ENCODE measurements around the gene CITED4.
A peak's percentile ranks its signal among the peaks of the same experiment; 100 is the strongest.

Gene CITED4

DNA sequence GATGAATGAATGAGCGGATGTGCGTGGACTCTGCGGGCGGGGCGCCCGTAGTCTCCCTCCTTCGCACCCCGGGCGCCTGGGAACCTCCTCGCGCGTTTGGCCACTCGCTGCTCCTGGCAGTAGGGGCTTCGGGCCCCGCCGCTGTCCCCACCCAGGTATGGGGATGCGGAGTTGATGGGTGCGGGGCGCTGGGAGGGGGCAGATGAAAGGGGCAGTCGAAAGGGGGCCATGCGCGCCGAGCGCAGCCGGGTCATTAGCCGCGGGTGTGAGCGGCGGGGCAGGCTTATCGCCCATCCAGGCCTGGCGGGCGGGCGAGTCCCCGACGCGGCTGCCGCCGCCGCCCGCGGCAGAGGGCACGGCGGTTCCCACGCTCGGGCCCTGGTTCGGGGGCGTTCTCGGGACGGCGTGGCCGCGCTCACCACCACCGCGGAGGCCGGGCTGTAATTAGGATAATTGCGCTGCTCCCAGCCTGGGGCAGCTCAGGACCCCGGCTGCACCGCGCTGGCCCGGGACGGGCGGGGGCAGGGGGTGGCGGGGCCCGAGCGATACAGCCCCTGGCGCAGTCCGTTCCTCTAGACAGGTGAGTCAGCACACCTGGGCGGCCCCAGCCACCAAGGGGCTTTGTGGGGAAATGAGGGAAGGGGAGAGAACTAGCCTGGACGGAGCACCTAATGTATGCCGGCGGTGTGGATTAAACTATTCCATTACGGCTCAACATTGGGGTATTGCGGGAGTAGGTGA is 22.1 kb upstream of the CITED4 start:
- DNase-seq: no peak

DNA sequence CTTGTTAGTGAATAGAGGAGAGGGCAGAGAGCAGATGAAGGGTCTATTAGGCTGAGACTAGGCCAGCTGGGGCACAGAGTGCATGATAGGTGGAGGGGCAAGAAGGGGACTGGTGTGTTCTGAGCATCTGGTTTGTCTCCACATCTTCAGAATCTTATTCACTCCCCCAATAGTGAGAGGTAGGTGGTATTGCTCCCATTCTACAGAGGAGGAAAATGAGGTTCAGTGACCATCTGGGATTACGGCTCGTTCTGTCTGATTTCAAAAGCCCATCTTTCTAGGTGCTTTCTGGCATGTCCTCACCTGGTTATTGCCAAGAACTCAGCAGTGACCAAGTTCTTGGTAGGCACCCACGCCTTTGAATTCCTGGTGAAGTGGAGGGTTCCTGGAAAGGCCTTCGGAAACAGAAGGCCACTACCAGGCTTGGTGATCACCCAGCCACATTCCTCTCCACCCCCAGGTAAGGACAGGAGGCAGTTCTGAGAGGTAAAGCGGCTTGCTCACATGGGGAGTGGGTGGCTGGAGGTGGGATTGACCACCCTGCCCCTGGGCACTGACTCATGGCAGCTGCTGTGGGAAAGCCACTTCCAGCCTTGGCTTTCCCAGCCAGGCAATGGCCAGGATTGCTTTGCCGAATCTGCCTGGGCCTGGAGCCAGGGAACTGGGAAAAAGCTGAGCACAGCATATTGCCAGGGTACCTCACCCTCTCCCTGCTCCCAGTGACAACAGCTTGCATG is 18.8 kb upstream of the CITED4 start:
- no peak for DNase-seq

DNA sequence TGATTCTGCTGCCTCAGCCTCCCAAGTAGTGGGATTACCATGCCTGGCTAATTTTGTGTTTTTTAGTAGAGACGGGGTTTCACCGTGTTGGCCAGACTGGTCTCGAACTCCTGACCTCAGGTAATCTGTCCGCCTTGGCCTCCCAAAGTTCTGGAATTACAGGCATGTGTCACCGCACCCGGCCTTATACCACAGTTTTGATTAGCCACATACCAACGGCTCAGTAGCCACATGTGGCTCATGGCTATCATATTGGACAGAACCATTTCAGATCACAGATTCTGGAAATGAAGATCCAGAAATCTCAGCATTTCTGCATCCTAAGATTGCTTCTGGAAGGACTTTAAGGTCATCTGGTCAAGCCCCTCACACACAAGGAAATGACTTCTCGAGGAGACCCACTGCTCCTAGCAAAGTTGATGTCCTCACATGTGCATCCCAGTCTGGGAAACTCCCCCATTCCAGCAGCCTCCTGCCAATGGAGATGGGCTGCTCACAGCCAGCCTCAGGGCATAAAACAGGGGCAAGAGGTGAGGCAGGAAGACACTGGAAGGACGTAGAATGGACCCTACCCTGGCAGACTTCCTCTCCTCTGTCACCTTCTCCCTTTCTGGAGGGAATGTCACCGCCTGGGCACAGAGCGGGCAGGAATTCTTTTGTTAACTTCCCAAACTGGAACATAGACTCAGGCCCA is 17.5 kb upstream of the CITED4 start:
- DNase-seq: no peak

DNA sequence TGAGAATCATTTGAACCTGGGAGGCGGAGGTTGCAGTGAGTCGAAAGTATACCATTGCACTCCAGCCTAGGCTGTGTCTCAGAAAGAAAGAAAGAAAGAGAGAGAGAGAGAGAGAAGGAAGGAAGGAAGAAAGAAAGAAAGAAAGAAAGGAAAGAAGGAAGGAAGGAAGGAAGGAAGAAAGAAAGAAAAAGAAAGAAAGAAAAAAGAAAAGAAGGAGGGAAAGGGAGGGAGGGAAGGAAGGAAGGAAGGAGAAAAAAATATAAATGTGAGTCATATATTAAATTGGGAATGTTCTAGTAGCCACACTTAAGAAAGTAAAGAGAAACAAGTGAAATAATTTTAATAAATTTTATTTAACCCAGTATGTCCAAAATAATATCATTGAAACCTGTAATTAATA is 16.7 kb upstream of the CITED4 start:
- DNase-seq: no peak

DNA sequence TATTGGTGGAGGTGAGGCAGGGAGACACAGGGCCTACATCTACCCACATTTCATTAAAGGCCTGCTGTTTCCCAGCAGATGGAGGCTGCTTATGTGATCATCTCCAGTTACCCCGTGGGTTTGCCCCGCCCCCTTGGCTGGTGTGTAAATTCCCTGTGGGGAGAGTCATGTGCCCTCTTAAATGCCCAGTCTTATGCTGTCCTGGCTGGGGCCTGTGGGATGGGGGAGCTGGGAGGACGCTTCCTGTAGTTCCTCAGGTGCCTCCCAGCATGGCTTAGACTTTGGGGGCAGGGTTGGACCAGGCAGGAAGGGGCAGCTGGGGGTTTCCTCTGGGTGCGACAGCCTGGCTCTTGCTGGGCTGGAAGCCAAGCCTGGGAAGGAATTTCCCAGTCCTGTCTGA is 15.5 kb upstream of the CITED4 start:
- DNase-seq: no peak

DNA sequence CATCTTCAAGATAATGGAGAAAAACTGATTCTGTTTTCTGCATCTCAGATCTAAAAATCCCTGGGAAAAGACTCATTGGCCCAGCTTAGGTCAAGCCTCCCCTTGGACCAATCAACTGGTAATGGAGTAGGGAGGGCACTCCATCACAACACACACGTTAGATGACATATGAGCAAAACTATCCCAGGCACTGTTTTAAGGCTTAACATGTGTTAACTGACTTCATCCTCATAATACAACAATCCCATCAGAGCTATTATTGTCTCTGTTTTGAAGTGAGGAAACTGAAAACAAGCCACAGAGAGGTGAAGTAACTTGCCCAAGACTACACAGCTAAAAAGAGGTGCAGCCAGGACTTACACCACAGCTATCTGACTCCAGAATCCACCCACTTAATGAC is 14.7 kb upstream of the CITED4 start:
- DNase-seq: no peak

DNA sequence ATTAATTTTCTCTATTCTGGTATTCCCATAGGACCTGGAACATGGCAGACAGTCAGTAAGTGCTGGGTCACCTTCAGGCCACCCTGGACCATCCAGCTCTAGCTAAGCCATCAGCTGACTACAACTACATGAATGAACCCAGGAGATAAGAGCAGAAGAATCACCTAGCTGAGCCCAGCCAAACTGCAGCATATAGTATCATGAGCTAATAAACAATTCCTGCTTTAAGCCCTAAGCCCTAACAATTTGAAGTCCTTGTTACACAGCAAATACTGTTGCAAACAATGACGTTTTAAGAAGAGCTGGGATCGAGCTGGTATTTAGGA is 14.2 kb upstream of the CITED4 start:
- DNase-seq: no peak

DNA sequence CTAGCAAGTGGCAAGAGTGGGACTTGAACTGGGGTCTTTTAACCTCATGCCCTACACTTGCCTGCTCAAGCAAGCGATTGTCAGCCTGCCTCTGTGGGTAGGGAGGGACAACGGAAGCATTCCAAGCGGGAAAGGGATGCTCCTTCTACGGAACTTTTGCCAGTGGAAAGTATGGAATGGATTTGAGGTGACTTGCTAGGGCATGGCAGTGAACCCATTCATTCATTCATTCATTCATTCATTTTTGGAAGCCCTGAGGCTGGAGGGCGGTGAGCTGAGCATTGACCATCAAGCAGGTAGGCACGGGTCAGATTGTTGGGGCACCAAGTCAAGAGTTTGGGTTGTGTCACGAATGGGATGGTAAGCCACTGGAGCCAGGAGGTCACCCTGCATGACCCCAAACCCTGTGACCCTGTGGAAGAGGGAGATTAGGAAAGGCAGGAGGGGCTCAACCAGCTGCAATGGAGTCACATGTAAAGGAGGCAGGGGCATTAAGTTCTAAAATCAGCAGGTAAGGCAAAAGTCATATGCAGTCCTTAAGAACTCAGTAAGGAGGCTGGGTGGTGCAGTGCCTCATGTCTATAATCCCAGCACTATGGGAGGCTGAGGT is 11.8 kb upstream of the CITED4 start:
- DNase-seq: no peak

DNA sequence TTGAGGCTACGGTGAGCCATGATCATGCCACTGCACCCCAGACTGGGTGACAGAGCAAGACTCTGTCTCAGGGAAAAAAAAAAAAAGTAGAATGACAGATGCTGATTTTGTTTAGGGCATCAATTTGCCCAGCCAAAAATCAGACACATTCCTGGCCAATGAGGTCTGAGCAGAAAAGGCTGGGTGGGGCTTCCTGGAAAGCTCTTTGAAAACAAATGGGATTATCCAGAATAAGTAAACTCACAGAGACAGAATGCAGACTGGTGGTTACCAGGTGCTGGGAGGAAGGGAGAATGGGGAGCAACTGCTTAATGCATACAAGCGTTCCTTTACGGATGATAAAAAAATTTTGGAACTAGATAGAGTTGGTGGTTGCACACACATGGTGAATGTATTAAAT is 10.1 kb upstream of the CITED4 start:
- DNase-seq: no peak

DNA sequence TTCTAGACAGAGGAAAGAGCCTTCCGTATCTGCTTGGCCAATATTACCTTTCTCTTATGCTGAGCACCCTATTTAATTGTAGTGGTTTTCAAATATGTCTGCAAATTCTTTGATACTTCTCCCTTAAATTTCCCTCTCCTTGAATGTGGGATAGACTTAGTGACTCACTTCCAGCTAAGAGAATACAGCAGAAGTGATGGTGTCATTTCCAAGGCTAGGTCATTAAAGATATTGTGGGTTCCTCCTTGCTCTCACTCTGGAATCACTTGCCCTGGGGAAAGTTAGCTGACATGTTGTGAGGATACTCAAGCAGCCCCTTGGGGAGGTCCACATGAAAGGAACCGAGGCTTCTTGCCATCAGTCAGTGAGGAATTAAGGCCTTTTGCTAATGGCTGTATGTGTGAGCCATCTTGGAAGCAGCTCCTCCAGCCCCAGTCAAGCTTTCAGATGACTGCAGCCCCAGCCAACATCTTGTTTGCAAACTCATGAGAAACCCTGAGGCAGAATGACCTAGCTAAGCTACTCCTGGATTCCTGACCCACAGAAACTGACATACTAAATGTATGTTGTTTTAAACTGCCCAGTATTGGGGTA is 8.1 kb upstream of the CITED4 start:
- DNase-seq: no peak

DNA sequence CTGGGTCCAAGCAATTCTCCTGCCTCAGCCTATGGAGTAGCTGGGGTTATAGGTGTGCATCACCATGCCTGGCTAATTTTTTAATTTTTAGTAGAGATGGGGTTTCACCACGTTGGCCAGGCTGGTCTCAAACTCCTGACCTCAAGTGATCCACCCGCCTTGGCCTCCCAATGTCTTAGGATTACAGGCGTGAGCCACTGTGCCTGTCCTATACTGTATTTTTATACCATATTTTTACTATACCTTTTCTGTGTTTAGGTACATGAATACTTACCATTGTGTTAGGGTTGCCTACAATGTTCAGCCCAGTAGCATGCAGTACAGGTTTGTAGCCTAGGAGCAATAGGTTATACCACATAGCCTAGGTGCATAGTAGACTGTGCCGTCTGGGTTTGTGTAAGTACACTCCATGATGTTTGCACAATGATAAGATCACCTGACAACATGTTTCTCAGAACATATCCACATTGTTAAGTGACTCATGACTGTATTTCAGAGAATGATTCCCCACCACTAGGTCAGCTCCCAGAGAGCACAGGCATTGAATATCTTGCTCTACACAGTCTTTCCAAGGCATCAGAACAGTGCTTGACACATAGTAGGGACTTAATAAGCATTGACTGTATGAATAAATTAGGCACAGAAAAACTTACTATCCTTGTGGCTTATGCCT is 6.0 kb upstream of the CITED4 start:
- peak; percentile 45 for DNase-seq

DNA sequence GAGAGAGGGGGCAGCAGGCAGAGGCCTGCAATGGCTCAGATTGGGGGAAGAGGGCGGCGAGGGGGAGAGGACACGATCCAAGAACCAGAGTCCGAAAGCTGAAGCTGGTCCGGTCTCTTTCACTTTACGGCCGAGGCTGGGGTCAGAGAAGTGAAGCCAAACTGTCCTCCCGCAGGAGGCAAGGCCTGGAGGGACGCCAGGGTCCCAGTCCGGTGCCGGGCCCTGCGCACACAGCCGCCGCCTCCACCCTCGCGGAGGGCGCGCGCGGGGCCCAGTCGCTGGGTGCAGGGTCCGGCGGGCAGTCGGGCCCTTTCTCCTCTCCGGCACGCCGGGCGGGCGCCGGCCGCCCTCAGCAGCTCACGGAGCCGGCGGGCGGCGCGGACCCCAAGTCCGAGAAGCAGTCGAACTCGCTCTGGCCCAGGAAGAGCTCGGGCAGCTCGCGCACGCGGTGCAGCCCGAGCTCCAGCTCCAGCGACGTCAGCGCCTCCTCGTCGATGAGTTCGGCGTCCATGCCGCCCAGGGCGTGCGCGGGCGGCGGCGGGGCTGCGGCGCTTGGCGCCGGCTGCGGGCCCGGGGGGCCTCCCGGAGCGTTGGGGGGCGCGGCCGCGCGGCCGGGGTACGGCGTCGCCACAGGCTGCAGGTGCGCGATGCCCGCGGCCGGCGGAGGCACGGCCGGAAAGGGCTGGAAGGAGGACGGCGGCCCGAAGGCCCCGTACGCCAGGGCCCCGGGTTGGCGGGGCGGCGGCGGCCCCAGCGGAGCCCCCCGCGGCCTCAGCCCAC is 749 bp downstream of the CITED4 start:
- no peak for DNase-seq

DNA sequence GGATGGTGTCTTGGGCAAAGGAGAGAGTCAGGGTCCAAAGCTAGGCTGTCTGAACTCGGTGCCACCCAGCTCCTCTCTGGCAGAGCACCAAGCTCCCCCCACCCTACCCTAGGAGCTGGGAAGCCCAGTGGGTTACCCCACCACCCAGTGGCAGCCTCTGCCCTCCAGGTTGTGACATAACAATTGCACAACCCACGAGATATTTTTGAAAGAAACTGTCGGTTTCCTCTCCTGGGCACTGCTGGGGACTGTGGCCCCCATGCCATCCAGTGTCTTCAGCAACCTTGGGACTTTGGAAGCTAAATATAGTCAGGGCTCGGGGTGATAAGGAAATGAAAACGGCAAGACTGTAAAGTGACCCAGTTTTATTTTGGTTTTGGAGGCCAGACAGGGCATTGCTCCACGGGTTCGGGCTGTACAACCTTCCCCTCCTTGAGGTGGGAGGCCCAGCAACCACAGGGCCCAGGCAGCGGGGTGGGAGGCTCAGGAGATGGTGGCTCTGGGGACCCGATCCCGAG is 1.4 kb downstream of the CITED4 start:
- DNase-seq: no peak

DNA sequence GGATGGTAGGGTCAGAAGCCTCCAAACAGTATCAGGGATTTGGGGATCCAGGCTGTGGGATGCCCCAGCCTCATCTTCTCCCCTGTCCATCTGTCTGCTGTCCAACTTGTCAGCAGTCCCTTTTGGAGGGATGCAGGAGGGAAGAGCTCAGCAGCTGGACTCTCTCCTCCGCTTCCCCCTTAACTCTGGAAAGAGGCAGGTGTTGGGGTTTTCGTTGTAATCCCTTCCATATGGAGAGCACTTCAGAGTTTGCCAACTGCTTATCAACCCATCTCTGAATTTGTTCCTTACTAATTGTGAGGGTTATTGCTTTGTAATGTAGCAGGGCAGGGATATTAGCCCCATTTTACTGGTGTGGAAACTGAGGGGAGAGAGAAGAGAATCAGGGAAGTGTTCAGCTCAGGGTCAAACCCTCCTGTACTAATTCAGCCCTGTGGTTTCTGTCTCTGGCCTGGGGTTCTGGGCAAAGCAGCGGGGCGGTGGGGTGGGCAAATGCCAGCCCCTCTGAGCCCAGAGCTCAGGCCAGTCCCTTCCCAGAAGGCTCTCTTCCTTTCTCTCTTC is 3.2 kb downstream of the CITED4 start:
- no peak for DNase-seq

DNA sequence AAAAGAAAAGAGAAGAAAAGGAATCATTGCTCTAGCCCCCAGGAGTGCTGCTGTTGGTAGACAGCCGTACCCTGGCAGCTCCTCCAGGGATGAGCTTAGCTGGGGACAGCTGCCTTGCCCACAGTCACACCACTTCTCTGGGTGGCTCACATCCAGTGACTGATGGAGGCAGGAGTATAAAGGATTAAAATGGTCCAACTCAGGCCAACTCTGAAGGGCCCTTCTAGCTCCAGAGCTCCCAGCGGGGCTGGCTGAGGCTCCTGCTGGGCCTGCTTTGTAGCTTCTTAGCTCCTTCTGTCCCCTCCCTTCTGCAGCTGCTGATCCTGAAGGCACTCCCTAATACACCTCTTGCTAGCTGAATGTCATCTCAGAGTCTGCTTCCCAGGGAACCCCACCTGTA is 4.4 kb downstream of the CITED4 start:
- DNase-seq: no peak

DNA sequence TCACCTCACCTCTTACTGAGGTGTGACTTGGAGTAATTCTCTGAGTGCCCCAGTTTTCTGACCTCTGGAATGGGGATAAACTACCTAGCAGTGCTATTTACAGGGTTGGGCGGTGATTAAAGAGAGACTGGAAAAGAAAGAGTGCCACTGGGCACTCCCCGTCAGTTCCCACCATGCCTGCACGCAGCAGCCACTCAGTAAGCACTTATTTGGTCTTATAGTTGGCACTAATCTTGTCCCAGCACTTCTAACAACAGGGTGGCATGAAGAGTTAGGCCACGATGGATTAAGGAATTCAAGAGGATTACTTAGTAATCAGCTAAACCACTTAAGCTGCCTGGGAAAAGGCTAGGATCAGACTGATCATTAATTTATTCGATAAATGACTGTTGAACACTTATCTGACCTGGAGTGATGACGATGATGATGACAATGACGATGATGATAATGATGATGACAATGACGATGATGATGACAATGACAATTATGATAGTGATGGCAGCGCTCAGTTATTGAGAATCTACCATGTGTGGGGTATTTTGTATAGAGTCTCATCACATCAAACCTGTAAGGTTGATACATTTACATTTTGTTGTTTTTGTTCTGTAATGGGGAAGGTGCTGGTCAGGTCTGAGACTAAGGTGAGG is 5.4 kb downstream of the CITED4 start:
- DNase-seq: no peak

DNA sequence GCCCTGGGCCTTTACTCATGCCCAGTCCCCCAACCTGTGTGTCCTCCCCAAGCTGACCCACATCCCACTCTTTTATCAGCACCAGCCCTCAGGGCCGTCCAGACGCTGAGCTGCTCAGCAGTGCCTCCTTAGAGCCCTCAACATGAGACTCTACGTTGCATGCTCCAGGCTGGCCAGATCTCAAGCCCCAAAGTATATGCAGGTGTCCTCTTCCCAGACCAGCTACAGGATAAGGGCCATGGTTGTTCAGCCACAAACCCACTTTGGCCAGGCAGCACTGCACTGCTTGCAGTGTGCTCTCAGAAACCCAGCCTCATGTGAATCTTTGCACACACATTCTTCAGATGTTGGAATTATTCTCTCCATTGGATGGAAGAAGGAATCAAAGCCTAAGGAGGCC is 6.0 kb downstream of the CITED4 start:
- DNase-seq: no peak

DNA sequence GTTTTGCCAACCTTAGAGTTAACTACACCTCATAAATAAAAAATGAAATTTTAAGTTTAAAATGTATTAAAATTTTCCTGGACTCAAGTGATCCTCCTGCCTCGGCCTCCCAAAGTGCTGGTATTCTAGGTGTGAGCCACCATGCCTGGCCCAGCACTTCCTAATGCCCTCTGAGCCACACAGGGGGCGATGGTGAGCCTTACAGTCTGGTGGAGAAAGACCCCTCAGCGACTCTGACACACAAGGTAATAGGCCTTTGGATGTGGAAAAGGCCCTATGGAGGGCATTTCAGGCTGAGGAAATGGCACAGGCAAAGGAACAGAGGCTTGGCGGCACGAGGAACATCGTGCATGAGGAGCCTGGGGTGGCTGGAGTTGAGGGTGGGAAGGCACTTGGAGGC is 6.7 kb downstream of the CITED4 start:
- DNase-seq: no peak

DNA sequence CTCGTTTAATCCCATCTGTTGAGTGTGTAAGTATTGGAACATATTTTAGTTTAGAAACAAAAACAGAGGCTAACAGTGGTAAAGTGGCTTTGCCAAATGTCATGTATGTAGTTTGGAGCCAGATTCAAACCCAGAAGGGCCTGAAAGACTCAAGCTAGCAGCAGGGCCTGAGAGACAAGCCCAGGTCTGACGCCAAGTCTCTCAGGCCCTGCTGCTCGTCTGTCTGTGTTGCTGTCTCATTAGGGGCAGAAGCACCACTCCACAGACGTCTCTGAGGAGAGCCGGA is 8.3 kb downstream of the CITED4 start:
- no peak for DNase-seq

DNA sequence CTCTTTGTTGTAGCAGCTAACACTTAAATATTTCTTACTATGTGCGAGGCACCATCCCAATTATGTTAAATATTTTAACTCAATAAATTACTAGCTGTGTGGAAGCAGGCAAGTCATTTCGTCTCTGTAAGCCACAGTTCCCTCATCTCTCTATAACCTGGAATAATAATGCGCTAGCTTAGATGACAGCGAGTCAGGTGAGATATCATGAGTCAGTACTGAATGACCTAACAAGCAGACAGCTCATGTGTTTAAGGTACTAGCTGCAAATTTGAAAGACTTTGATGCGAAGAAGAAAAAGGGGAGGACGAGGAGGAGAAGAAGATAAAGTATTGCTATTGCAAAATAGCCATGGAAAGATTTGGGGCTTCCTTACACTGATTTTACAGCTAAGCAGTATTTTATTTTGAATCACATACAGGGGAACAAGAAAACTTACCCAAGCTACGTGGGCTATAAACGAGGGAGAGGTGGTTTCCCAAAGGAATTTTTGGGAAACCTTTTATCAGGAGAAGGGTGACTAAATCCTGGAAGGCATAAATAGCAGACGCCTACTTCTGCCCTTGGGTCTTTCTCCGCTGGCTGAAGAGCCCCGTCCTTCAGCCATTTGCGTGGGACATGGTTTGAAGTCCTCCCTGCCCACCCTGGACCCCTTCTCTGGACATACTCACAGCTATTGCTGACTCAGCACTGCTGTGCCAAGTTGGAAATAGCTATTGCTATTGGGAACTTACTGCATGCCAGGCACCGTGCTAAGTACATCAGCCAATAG is 8.9 kb downstream of the CITED4 start:
- DNase-seq: no peak

Measured in activated CD4-positive, alpha-beta T cell treated with anti-CD3 and anti-CD28 coated beads, Interleukin-2, amount 50 U/mL, for 16 hours (primary cell).